ENCODE results near the gene LYPD6B.

GRCh38 chr2:149009576-149010461, 28.7 kb upstream of the LYPD6B start:
- TF ChIP-seq POLR2A (IDR thresholded peaks at IDR 0.05) (no peak), CTCF (IDR thresholded peaks at IDR 0.05) (no peak)

Measured in ovary (tissue), 3 donors.